Right lobe of liver (tissue), 6 donors: ENCODE measurements around the gene SOHLH1. TPM values are rescaled to one million over a fixed set of nuclear protein-coding genes. Genes with fewer than 3 reads are reported as not detected.
A peak's percentile ranks its signal among the peaks of the same experiment; 100 is the strongest.

Experiments used
- ATAC-seq, 4 donors: fragments of 200-7000 bp; cut with Tn5 transposase; one replicate each; pipeline ENCODE4 v1.9.1; 2020; ENCODE audit warnings: mild to moderate bottlenecking in 4 of 4, moderate library complexity in 4 of 4
- DNase-seq, 3 donors: peaks; one replicate each; pipeline ENCODE4 v3.0.0-alpha.2; 2020
- H3K27ac ChIP-seq, 3 donors: fragments of 200-600 bp; one replicate each; pipeline ENCODE4 v1.8.0; 2022
- H3K27me3 ChIP-seq, 2 donors: fragments of 200-600 bp; one replicate each; pipeline ENCODE4 v1.8.0; 2022
- H3K36me3 ChIP-seq, 4 donors: fragments of 200-600 bp; sonication (generic) in 1 of 4; one replicate each; pipeline versions ENCODE4 v1.5.1 to v1.8.0; 2017 to 2022; ENCODE audit warnings: control low read depth in 1 of 4
- H3K4me1 ChIP-seq, 4 donors: fragments of 200-600 bp; sonication (generic) in 1 of 4; one replicate each; pipeline versions ENCODE4 v1.5.1 to v1.8.0; 2017 to 2022; ENCODE audit warnings: control low read depth in 1 of 4
- H3K4me3 ChIP-seq, 3 donors: fragments of 200-600 bp; one replicate each; pipeline ENCODE4 v1.8.0; 2022
- H3K9me3 ChIP-seq, 4 donors: fragments of 200-600 bp; sonication (generic) in 1 of 4; one replicate each; pipeline versions ENCODE4 v1.5.1 to v1.8.0; 2017 to 2022; ENCODE audit warnings: control low read depth in 1 of 4
- CTCF ChIP-seq, 4 donors: fragments of 200-600 bp in 3 of 4; fragments of 450-650 bp in 1 of 4; IDR thresholded peaks; one replicate each; pipeline versions ENCODE4 v1.5.1 to v1.8.0; 2016 to 2022; ENCODE audit warnings: antibody characterized with exemption in 4 of 4, mild to moderate bottlenecking in 2 of 4
- POLR2A ChIP-seq: fragments of 450-650 bp; IDR thresholded peaks from one replicate; pipeline ENCODE4 v1.6.1; 2017; ENCODE audit warnings: antibody characterized with exemption, mild to moderate bottlenecking
- WGBS: methylation state at CpG from one replicate; pipeline ENCODE4 v1.1.6; 2018; ENCODE audit warnings: low coverage, low lambda C conversion rate; ENCODE audit not compliant: insufficient coverage; ENCODE audit errors: missing lambda C conversion rate; 5-methylcytosine and 5-hydroxymethylcytosine counted together
- intact Hi-C, 2 donors: fragments of 100-400 bp; cut with DNase I; formaldehyde crosslinking; loops; one replicate each; pipeline versions ENCODE4 v1.11.2 to v1.14.1; 2022
- total RNA-seq, 6 experiments: library from RNA; depleted of rRNA in 2 of 6; stranded (reverse); fragments of >200 nt in 2 of 6; fragmentation: NEBNext Ultra II Directional in 3 of 6; extraction: Animal tissue kit (Norgen Biotek cat#: 25700) in 3 of 6; gene quantifications; one replicate each; pipeline versions ENCODE4 v1.1.0 to v1.2.4, GENCODE V29; 2016 to 2023
- donor health status: DM: no; HTN: yes; CAD: no.
- donor health status: DM: no; HTN: no; CAD: no.
- donor health status: DM: no; HTN: no; CAD: no.
- donor health status: DM: no; HTN: yes; CAD: no.
- donor health status: DM: no; HTN: yes; CAD: no.

The SOHLH1 gene
- total RNA-seq, 6 experiments from 2014 or later = not detected

GRCh38 chr9:135718616-135719015, 19.3 kb upstream of the SOHLH1 start:
- Histone ChIP-seq H3K36me3 (no peaks in the 10 kb centered on the region), H3K27ac (no peak overlapping the region), H3K9me3 (no peaks in the 10 kb centered on the region), H3K4me1 (no peaks in the 10 kb centered on the region), H3K27me3 (no peaks in the 10 kb centered on the region), H3K4me3 (no peak overlapping the region)
- intact Hi-C loops = no loop called here
- ATAC-seq (peak in 2 of 4 donors; percentile 3 to 22), DNase-seq (no peak)
- no peak for TF ChIP-seq POLR2A
- TF ChIP-seq CTCF (IDR thresholded peaks at IDR 0.05) = no peak
- WGBS = no CpG with 5 or more reads among the region's 15 CpGs

- Histone ChIP-seq H3K4me1 (no peaks in the 10 kb centered on the region), H3K36me3 (no peaks in the 10 kb centered on the region), H3K4me3 (no peak overlapping the region), H3K27me3 (no peaks in the 10 kb centered on the region), H3K9me3 (no peaks in the 10 kb centered on the region), H3K27ac (no peak overlapping the region)
- DNase-seq (no peak), ATAC-seq (no peak)
- TF ChIP-seq CTCF (IDR thresholded peaks at IDR 0.05) (no peak), POLR2A (no peak)
- WGBS = no CpG with 5 or more reads among the region's 13 CpGs
- intact Hi-C loops = no loop called here
Observed at GRCh38 chr9:135717410-135717809, 18.1 kb upstream of the SOHLH1 start.

- Histone ChIP-seq H3K4me1 (no peaks in the 10 kb centered on the region), H3K27ac (no peak overlapping the region), H3K4me3 (no peak overlapping the region), H3K27me3 (no peaks in the 10 kb centered on the region), H3K9me3 (no peaks in the 10 kb centered on the region), H3K36me3 (no peaks in the 10 kb centered on the region)
- WGBS = 68% methylated on average over 6 of the region's 11 CpGs
- intact Hi-C loops = no loop called here
- DNase-seq (no peak), ATAC-seq (no peak)
- no peak for TF ChIP-seq CTCF (IDR thresholded peaks at IDR 0.05)
- TF ChIP-seq POLR2A = no peak
Observed at GRCh38 chr9:135716045-135716444, 16.8 kb upstream of the SOHLH1 start.

- H3K36me3 ChIP-seq = no peaks in the 10 kb centered on the region
- ATAC-seq = no peak
- H3K4me1 ChIP-seq = no peaks in the 10 kb centered on the region
- 26% methylated on average over 14 of the region's 23 CpGs for WGBS
- H3K9me3 ChIP-seq = no peaks in the 10 kb centered on the region
- H3K27me3 ChIP-seq = no peaks in the 10 kb centered on the region
- TF ChIP-seq POLR2A = no peak
- no peak for TF ChIP-seq CTCF (IDR thresholded peaks at IDR 0.05)
- no peak for DNase-seq
- no peak overlapping the region for H3K4me3 ChIP-seq
- intact Hi-C loops = no loop called here
- H3K27ac ChIP-seq = no peak overlapping the region
Observed at GRCh38 chr9:135715056-135715595, 15.8 kb upstream of the SOHLH1 start.
